A673 (cell line): ENCODE results near the gene UTP20. TPM values are rescaled to one million over a fixed set of nuclear protein-coding genes. Genes with fewer than 3 reads are reported as not detected.

Experiments used
- BruUV-seq: library from RNA; stranded (reverse); fragments of 400-500 nt; replicated peaks from 2 replicates; lab custom pipeline; 2021; lab: Mats Ljungman, UMichigan
- CTCF ChIA-PET: fragments of 300-600 bp; sonication (Branson Sonifier 250); formaldehyde crosslinking; loops from one replicate; lab custom pipeline; 2022; ENCODE audit warnings: antibody characterized with exemption; lab: Charles Lee
- POLR2A ChIA-PET: fragments of 300-600 bp; sonication (Branson Sonifier 250); formaldehyde crosslinking; loops from one replicate; lab custom pipeline; 2022; ENCODE audit warnings: antibody characterized with exemption; ENCODE audit not compliant: low non-redundant PET; lab: Charles Lee
- DNase-seq: peaks from one replicate; pipeline ENCODE4 v3.0.0-alpha.2; 2015; ENCODE audit warnings: low spot score
- H3K27ac ChIP-seq: fragments of 200-600 bp; sonication (generic); 2 replicates; pipeline ENCODE4 v1.5.1; 2016; ENCODE audit warnings: mixed run types, low read depth, mild to moderate bottlenecking, mixed read lengths, antibody characterized with exemption, low read length; ENCODE audit not compliant: poor library complexity, severe bottlenecking
- H3K27me3 ChIP-seq: fragments of 200-600 bp; sonication (generic); replicated peaks from 2 replicates; pipeline ENCODE4 v1.6.1; 2017; ENCODE audit warnings: mixed run types, low read depth, mild to moderate bottlenecking, mixed read lengths, antibody characterized with exemption, low read length; ENCODE audit not compliant: insufficient read depth, poor library complexity
- H3K36me3 ChIP-seq: fragments of 200-600 bp; sonication (generic); 2 replicates; pipeline ENCODE4 v1.6.1; 2016; ENCODE audit warnings: mixed run types, mild to moderate bottlenecking, mixed read lengths, antibody characterized with exemption, low read length; ENCODE audit not compliant: insufficient read depth, poor library complexity, severe bottlenecking
- H3K4me1 ChIP-seq: fragments of 200-600 bp; sonication (generic); 2 replicates; pipeline ENCODE4 v1.6.1; 2017; ENCODE audit warnings: mixed run types, mild to moderate bottlenecking, mixed read lengths, antibody characterized with exemption, low read length; ENCODE audit not compliant: insufficient read depth, poor library complexity, severe bottlenecking
- H3K4me3 ChIP-seq: fragments of 200-600 bp; sonication (generic); 2 replicates; pipeline ENCODE4 v1.5.1; 2016; ENCODE audit warnings: low read depth, mixed run types, mild to moderate bottlenecking, mixed read lengths, low read length; ENCODE audit not compliant: poor library complexity, severe bottlenecking
- H3K9me3 ChIP-seq: fragments of 200-600 bp; sonication (generic); 2 replicates; pipeline ENCODE4 v1.6.1; 2016; ENCODE audit warnings: mixed run types, low read depth, mild to moderate bottlenecking, mixed read lengths, antibody characterized with exemption, low read length; ENCODE audit not compliant: poor library complexity, severe bottlenecking
- CTCF ChIP-seq: fragments of 300-800, 200-600 bp; sonication (generic); conservative IDR thresholded peaks from 2 replicates; pipeline ENCODE4 v1.5.1; 2017; ENCODE audit warnings: low read depth, mild to moderate bottlenecking, antibody characterized with exemption, low read length, moderate library complexity, mixed read lengths
- EZH2 ChIP-seq: fragments of 200-600 bp; sonication (generic); IDR thresholded peaks from 2 replicates; pipeline ENCODE4 v1.6.1; 2017; ENCODE audit warnings: borderline replicate concordance, low read depth, mild to moderate bottlenecking, mixed read lengths, antibody characterized with exemption, low read length; ENCODE audit not compliant: poor library complexity, severe bottlenecking
- intact Hi-C: fragments of 100-400 bp; cut with micrococcal nuclease; formaldehyde crosslinking; loops from one replicate; pipeline ENCODE4 v1.10.0; 2022; ENCODE audit not compliant: unreplicated experiment
- total RNA-seq: library from RNA; stranded (reverse); gene quantifications from 2 replicates; pipeline ENCODE4 v1.2.3, GENCODE V29; 2021

UTP20 gene
- total RNA-seq, 1 experiment from 2014 or later, result 53.5 TPM

- no TSS peak for BruUV-seq
- intact Hi-C loops, result no loop called here
Observed at GRCh38 chr12:101298426-101298825, 18.5 kb downstream of the UTP20 start.

GRCh38 chr12:101299346-101299745, 19.4 kb downstream of the UTP20 start:
- intact Hi-C loops, result no loop called here
- Histone ChIP-seq H3K27me3 (no peaks in the 10 kb centered on the region), H3K27ac (no peak overlapping the region), H3K9me3 (no peaks in the 10 kb centered on the region), H3K36me3 (peaks cover 34% of the 10 kb centered on the region), H3K4me1 (no peaks in the 10 kb centered on the region), H3K4me3 (no peak overlapping the region)
- ChIA-PET CTCF (no interaction called here), POLR2A (no interaction called here)
- TF ChIP-seq EZH2 (no peak), CTCF (no peak)
- BruUV-seq, result no TSS peak
- no peak for DNase-seq

More at GRCh38 chr12:101298426-101298825, 18.5 kb downstream of the UTP20 start:
- POLR2A ChIA-PET, result no interaction called here
- H3K27ac ChIP-seq, result no peak overlapping the region
- H3K27me3 ChIP-seq, result no peaks in the 10 kb centered on the region
- H3K4me1 ChIP-seq, result no peaks in the 10 kb centered on the region
- H3K36me3 ChIP-seq, result peaks cover 34% of the 10 kb centered on the region
- no peak for DNase-seq
- CTCF ChIA-PET, result no interaction called here
- TF ChIP-seq CTCF (no peak), EZH2 (no peak)
- H3K4me3 ChIP-seq, result no peak overlapping the region
- H3K9me3 ChIP-seq, result no peaks in the 10 kb centered on the region

GRCh38 chr12:101299931-101300330, 20.0 kb downstream of the UTP20 start:
- ChIA-PET CTCF (no interaction called here), POLR2A (no interaction called here)
- no TSS peak for BruUV-seq
- Histone ChIP-seq H3K36me3 (peaks cover 33% of the 10 kb centered on the region), H3K9me3 (no peaks in the 10 kb centered on the region), H3K27me3 (no peaks in the 10 kb centered on the region), H3K4me1 (no peaks in the 10 kb centered on the region), H3K4me3 (no peak overlapping the region), H3K27ac (no peak overlapping the region)
- no peak for DNase-seq
- no peak for TF ChIP-seq CTCF
- TF ChIP-seq EZH2, result no peak
- intact Hi-C loops, result no loop called here
